GM18499 (cell line): ENCODE results near the gene CELF1.

Experiments used
- ATAC-seq: cut with Tn5 transposase; IDR thresholded peaks from one replicate; pipeline ENCODE4 v1.9.1; 2021; ENCODE audit warnings: moderate number of reproducible peaks; ENCODE audit not compliant: insufficient read depth, unreplicated experiment

The CELF1 gene

DNA sequence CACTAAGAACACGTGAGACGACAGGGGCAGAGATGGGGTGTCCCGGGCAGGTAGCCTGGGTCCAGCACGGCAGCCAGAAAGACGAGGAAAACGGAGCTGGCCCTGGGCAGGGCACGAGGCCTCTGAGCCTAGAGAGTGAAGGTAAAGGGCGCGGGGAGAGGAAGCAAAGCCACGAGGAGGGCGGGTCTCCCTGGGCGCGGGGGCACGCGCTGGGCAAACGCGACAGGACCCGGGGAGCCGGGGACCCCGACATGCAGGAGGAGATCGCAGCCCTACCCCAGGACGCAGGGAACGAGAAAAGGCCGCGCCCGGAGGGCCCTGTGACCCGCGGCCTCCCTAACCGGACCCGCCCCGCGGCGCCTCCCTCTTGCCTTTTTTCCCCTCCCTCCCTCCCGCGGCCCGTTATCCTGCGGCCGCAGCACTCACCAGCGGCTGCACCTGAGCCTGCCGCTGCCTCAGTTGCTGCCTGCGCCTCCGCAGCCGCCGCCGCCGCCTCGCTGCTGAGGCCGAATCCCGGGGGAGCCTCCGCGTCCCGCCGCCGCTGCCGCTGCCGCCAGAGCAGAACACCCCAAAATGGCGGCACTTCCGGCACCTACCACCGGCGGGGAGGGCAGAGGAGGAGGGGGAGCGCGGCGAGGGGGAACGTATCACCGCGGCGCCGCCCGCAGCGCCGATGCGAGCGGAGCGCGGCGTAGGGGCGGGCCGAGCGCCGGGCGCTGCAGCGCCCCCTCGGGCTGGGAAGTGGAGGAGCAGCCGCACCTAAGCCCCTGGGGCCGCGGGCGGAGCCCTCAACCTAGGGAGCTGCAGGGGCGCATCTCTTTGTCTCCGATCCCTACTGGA, at the start of gene CELF1:
Gene CELF1, minus strand, starts transcription at position 567 of the 840 bp plus-strand sequence. CDS start 53,609 bp downstream, outside the sequence.
- peak; percentile 62 for ATAC-seq

DNA sequence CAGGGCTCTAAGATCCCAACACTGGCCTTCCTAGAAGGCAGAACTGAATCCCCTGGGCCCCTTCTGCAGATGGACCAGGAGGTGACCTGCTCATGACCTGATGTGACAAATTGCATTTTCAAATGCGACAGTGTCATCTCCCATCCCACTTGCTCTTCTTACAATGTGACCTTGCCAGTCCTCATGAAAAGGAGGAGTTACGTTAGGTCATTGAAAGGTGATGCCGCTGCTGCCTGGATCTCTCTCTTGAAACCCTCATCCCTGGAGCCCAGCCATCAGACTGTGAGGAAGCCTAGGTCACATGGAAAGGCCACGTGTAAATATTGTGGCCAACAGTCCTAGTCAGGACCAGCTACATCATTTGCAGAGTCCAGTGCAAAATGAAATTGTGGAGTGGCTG, 47.0 kb upstream of the CELF1 start:
- ATAC-seq: no peak

DNA sequence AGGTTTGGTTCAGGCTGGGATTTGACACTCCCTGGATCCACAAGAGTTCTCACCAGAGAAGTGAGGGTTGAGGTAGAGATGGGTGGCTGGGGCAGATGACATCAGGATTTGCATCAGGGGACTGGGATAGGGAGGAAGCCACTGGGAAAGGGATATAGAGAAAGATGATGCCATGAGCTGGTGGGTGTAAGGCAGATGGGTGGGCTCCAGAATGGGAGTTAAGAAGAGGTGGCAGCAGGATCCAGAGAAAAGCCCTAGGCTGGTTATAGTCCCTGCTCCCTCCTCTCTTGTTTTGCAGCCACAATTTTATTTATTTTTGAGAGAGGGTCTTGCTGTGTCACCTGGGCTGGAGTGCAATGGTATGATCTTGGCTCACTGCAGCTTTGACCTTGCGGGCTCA, 43.0 kb upstream of the CELF1 start:
- no peak for ATAC-seq

DNA sequence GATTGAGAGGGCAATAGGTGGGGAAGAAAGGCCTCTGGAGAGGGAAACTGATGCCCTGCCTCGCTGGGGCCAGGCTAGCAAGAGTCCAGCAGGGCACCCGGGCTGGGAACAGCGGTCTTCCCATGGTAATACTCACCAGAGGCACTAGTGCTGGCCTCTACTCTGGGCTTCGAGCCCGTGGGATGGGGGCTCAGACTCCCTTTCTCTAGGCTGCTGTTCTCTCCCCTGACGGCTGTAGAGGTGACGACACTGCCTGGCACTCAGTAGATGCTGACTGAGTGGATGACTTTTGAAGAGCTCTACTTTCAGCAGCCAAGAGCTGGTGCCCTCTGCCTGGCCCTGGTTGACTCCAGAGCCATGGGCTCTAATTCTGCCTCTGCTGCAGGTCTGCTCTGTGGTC, 42.1 kb upstream of the CELF1 start:
- no peak for ATAC-seq

DNA sequence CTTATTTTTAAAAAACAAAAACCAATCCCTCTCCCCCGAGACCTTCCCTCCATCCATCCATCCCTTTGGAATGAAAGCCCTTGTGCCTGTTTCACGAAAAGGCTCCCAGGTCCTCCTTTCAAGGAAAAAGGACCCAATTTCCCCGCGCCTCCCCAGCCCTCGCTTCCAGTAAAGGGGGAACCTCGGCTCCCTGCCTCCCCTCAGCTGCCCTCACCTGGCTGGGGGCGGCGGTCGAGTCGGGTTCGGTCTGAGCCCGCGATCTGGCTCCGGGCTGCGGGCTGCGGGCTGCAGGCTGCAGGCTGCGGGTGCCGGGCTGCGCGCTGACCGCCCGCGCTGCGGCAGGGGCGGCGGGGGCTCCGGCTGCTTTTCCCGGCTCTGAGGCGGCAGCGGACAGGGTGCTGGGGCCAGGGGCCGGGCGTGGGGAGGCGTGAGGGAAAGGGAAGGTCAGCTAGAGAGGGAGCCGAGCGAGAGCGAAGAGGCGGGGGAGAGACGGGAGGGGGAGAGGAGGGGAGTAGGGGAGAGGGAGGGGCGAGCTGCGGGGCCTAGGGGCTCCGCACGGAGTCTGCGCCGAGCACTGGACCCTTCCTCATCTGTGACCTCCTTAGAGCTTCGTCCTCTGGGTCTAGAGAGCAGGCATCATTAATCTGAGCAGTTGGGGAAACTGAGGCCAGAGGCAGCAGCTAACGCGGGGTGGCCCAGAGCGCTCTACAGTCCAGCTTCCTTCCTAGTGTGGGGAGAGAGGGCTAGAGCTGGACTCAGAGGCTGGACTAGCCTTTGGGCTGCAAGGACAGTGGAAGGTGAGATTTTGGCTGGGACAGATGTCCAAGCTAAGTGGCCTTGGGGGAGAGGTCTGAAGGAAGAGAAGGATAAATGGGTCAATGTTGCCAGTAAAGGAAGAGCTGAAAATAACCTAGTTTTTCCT, 41.3 kb upstream of the CELF1 start, which contains the start of gene C1QTNF4:
Gene C1QTNF4, minus strand, starts transcription at position 478 of the 922 bp plus-strand sequence. CDS start 3,601 bp downstream, outside the sequence.
- no peak for ATAC-seq

DNA sequence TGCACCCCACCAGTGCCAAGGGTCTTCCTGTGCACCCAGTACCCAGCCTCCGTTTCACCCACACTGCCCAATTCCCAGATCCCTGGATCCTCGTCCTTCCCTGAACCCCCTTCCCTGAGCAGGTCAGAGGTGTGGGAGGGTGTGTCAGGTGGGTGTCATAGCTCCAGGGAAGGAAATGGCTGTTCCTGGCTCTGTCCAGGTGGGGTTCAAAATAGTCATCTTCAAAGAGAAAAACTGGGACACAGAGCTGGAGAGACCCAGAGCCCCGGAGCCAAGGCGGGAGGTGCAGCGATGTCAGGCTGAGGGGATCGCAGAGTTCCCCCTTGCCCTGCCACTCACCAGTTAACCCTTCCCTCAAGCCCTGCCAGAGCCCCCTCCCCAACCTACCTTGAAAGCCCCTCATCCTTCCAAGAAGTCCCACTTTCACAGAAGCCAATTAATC, 40.6 kb upstream of the CELF1 start:
- no peak for ATAC-seq

DNA sequence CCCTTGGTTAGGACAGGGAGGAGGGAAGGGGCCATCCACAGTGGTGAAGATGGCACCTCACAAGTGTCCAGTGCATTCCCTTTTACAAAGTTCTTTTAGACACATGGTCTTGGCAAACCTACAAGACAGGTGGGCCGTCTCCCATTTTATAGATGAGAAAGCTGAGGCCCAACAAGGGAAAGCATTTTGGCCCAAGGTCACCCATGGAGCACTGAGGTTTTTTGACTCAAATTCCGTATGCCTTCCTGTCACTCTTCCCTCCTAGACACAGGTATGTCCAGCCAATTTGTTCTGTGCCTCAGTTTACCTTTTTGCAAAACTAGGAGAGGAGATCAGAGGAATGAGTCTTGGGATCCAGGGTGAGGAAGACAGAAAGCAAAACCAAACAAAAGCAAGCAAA, 40.0 kb upstream of the CELF1 start:
- no peak for ATAC-seq

DNA sequence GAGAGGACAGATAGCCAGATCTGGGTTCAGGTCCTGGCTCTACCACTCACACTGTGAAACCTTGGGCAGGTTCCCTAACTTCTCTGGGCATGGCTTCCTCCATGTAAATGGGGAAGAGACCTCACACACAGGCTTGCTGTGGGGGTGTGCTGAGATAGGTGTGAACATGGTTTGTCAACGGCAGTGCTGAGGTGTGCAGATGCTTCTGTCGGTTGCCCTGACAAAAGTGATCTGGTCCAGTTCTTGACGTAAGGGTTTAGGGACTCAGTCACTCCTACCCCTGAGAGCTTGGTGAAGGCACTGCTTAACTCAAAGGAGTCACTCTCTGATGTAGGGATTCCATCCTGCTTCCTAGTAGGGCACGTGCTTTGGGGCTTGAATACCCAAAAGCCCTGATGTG, 39.3 kb upstream of the CELF1 start:
- ATAC-seq: no peak

DNA sequence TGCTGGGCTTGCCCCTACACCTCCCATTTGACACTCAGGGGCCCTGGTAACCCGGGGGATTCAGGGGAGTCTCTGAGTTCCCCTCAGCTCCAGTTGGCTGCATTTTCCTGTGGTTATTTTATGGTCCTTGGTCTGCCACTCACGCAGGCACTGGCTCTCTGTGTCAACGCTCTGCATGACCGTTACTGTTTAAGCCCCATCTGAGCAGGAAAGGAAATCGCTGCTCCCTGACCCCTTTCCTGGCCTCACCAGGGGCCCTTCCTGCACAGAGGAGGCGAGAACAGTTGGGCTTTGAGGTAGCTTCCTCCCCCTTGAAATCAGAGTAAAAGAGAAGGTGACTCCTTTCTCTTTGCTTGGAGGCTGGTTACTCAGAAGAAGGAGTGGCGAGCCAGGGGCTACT, 38.8 kb upstream of the CELF1 start:
- ATAC-seq: no peak

DNA sequence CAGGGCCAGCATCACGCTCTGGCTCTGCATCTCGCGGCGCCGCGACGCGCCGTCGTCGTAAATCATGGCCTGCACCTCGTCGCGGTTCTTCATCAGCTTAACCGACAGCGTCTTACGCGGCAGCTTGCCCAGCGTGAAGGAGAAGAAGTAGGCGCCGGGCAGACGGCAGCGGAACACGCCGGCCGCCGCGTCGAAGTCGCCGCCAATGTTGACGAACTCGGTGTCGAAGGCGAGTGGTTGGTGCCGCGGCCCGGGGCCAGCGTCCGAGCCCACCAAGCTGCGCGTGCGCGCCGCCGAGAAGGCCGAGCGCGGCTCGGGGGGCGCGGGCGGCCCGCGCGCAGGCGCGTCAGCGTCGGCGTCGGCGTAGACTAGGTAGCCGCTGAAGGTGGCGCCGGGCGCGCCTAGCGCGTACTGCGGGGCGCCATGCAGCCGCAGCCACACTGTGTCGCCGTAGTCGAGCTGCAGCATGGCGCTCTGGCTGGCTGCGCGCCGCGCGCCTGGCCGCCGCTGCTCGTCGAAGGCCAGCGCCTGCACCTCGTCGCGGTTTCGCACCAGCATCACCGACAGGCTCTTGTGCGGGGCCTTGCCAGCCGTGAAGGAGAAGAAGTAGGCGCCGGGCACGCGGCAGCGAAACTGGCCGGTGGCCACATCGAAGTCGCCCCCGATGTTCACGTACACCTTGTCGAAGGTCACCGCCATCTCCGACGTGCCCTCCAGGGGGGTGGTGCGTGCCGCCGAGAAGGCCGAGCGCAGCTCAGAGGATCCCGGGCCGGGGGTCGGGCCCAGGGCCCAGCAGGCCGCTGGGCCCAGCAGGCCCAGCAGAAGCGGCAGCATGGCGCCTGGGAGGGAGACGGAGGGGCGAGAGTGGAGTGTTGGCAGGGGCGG, 37.3 kb upstream of the CELF1 start:
- no peak for ATAC-seq

DNA sequence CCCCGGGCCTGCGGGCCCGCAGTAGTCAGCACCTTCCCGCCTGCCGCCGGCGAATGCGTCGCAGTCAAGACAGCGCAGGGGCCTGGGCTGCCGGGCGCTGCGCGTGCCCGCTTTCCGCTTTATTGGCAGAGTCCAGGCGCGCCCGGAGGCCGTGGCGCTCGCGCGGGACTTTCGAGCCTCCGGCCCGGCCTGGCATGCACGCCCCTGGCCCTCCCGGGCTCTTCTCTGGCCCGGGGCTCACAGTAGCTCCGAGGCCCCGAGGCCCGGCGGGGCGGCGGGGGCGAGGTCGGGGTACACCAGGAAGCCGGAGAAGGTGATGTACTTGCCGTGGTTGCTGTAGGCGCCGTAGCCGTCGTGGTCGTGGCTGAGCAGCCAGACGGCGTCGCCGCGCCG, 36.6 kb upstream of the CELF1 start:
- no peak for ATAC-seq

DNA sequence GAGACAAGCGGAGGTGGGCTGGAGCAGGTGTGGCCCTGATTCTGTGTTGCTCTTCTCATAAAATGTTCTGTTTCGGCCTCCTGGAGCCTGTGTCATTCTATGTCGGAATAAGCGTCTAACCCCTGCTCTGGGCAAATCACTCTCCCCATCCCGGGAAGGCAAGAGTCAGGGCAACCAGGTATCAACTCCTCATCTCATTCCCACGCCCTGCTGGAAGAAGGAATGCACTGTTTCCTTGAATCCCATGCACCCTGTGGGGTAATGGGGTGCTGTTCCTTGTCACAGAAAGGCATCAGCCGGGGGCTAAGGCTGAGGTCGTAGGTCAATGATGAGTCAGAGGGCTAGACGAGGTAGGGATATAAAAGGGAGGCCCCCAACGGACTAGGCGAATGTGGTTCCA, 36.2 kb upstream of the CELF1 start:
- ATAC-seq: no peak

DNA sequence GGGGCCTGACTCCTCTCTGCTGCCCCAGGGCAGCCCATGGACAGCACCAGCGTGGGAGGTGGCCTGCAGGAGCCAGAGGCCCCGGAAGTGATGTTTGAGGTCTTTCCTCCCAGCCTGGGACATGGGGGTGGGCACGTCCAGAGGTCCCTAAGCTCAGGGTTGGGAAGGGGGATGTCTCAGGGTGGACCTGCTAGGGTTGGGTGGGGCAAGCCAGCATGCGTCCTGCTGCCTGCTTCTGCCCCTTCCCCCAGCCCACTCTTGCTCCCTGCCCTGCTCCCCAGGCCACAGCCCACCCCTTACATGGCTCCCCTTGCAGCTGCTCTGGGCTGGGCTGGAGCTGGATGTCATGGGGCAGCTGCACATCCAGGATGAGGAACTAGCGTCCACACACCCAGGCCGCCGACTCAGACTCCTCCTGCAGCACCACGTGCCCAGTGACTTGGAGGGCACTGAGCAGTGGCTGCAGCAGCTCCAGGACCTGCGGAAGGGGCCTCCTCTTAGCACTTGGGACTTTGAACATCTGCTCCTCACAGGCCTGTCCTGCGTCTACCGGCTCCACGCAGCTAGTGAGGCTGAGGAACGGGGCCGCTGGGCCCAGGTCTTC, 34.9 kb upstream of the CELF1 start:
- ATAC-seq: no peak

DNA sequence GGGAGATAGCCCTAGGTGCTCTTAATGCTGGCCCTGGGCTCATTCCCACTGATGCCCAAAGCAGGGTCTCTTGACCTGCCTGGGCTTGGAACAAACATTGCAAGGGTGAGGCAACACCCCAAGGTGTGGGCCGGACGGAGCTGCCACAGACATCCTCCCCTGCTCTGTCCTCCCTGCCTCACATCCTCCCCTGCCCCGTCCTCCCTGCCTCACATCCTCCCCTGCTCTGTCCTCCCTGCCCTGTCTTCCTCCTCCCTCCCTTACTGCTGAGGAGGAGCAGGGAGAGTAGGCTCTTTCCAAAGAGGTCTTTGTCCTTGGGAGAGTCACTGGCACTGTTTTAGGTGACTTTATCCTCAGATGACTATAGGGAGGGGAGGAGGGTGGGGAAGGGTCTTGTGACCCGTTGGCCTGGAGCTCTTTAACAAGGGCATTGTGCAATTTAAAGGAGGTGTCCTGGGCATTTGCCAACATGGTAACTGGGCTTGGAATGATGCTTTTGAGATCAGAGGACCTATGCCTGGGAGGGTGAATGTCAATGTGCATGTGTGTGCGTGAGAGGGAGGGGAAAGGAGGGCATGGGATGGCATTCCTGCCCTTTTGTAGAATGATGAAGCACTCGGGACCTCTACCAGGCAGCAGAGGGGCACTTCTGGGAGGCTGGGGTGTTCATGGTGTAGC, 34.2 kb upstream of the CELF1 start:
- ATAC-seq: no peak

DNA sequence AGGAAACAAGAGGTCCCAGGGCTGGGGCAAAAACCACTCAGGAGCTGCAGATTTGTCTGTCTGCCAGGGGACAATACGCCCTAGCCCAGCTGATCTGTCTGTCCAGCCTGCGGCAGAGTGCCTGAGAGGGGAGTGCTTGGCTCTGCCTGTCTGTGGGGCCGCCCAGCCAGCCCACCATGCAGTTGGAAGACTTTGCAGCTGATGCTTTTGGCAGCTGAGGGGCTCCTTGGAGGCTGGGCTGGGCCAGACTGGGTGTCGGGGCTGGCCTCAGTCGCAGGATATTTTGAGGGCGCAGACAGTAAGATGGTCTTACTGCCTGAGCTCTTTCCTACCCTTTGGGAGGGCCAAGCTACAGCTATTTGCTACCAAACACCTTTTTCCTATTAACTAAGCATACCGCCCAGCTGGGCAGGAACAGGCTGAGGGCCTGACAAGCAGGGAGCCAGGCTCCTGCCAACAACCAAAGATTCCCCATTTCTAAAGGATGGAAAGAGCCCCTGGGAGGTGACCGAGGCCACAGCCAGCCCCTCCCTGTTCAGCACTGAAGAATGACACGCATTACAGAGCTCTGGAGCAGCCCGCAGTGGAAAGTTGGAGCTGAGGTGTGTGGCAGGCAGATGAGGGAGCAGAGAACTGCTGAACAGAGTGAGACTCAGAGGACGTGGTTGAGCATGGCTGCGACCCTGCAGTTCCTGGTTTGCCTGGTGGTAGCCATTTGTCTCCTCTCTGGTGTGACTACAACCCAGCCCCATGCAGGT, 33.3 kb upstream of the CELF1 start, which contains the start of gene FAM180B:
Gene FAM180B, plus strand, starts transcription at position 581 of the 758 bp plus-strand sequence. Its CDS starts 91 bp downstream, at position 672.
- ATAC-seq: no peak

DNA sequence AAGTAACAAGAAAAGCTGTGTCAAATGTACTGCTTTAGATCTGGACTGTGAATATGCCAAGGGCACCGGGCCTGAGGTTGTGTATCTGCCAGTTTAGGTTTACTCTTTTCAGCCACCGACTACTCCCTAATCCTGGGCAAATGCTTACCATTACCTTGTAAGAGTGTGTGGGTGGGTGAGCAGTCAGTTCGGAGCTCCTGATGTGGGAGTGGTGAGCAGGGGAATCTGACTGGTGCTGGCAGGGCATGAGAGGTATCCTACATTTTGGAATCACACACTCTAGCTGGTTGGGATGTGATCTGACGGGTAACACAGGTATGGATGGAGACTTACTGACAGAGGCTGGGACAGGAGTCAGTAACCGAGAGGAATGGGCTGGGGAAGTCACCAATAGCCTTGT, 30.9 kb upstream of the CELF1 start:
- no peak for ATAC-seq

DNA sequence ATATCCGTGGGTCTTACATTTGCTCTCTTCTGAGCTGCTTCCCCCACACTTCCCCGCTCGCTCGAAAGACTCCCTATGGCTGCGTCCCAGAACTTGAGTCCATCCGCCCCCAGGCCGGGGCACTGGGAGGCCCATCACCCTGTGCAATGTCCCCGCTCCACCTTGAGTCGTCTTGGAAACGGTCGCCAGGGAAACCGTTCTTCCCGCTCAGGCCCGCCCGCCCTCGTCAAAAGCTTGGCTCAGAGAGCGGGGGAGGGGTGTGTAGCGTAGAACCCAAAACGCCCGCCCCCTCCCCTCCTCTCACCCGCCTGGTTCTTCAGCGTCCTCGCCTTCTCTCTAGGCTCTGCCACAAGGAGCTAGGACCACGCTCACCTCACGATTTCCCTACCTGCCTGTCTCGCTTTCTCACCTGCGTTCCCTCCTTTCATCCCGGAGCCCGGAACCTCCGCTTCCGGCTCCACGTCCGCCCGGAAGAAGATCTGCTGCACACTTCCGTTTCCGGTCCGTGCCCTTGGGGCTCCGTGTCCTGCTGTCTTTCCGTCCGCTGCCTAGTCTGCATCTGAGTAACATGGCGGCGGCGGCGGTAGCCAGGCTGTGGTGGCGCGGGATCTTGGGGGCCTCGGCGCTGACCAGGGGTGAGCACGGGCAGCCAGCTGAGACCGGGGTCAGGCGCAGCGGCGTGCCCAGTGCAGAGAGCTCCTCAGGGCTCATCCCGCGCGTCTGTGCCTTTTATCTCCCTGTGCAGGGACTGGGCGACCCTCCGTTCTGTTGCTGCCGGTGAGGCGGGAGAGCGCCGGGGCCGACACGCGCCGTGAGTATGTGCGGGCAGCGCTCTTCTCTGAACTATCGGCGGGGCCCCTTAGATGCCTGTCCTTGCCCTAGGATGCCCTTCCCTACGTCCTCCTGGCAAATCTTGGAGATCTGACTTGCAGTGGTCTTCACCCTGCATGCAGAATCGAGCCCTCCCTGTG, 25.9 kb upstream of the CELF1 start, which contains the start of the genes KBTBD4 and NDUFS3:
Gene KBTBD4, minus strand, starts transcription at position 447 of the 971 bp plus-strand sequence. Its CDS starts 19 bp downstream, at position 428.
Gene NDUFS3, plus strand, starts transcription at position 551 of the 971 bp plus-strand sequence. Its CDS starts 18 bp downstream, at position 569.
- ATAC-seq: peak; percentile 85
